Measurements from ENCODE around the gene KCTD10. TPM values are rescaled to one million over a fixed set of nuclear protein-coding genes. Genes with fewer than 3 reads are reported as not detected.
A peak's percentile ranks its signal among the peaks of the same experiment; 100 is the strongest.

Gene KCTD10, protein sequence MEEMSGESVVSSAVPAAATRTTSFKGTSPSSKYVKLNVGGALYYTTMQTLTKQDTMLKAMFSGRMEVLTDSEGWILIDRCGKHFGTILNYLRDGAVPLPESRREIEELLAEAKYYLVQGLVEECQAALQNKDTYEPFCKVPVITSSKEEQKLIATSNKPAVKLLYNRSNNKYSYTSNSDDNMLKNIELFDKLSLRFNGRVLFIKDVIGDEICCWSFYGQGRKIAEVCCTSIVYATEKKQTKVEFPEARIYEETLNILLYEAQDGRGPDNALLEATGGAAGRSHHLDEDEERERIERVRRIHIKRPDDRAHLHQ
- polyA plus RNA-seq (2011; rRNA removed) (50.4 and 52.3 TPM in 2 replicates), polyA plus RNA-seq (2017; fragmentation: RNase III; extraction: RNeasy Plus Mini Kit Qiagen cat#74134 plus additional on column Dnase treatment) (42.9 to 50.6 TPM (median 43.5 TPM) in 3 replicates), polyA minus RNA-seq (2011; rRNA and poly(A)+ RNA removed) (94.5 and 141 TPM in 2 replicates)
- 42.8 and 54.6 TPM in 2 replicates for polyA plus RNA-seq (2012; cell fraction: cytosol; rRNA removed)
- 49.1 and 57.4 TPM in 2 replicates for polyA plus RNA-seq (2012; cell fraction: nucleus; rRNA removed)

DNA sequence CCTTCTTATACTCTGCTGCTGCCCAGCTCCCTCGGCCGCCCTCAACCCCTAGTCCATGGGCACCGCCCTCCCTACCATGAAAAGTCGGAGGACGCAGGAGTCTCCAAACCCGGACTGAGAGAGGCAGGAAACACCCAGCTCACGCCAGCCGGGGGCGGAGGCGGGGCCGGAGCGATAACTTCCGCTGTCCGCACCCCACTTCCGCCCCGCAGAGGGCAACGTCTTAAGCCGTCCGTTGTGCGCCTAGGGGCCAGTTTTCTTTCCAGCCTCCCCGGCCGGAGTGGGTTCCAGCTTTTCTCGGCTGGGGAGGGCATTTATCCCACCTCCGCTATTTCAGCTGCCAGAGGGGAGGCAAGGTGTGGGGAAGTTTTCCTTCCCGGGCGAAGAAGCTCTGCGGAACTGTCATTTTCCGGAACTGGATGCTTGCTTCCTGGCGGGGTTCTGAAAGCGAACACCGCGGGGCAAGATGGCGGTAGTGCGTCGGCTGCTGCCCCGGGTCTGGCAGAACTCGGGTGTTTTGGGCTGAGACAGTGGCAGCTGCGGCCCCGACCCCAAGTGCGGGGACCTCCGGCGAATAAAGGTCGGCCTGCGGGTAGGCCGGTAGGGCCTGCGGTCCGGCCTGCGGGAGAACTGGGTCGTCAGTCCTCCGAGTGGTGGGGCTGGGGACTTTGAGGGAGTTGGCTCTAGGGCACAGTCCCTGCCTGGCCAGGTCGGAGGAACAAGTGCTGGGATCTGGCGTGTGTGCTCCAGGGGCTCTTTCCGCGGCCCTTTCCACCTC, at the start of gene KCTD10, which contains the start of gene UBE3B:
Gene KCTD10, minus strand, starts transcription at position 116 of the 778 bp plus-strand sequence. Its CDS starts 38 bp downstream, at position 78.
Gene UBE3B, plus strand, starts transcription at position 450 of the 778 bp plus-strand sequence. CDS start 5,918 bp downstream, outside the sequence.
- POLR2A ChIA-PET = interaction anchor here (0.6 to 1.4 kb wide), 5 partner anchors 11 to 1490 kb away, joined by 3 to 4 read pairs (median 3); no protein-coding TSS in a partner anchor
- H3K4me2 ChIP-seq = peak within 1 kb of the TSS; percentile 100
- peak within 1 kb of the TSS; percentile 99 for H3K27ac ChIP-seq
- H3K4me3 ChIP-seq = peak within 1 kb of the TSS; percentile 95
- WGBS (ENCODE audit: missing lambda C conversion rate) = 2% methylated on average over 54 of the region's 54 CpGs
- CTCF ChIA-PET = interaction anchor here (0.6 to 0.9 kb wide), 3 partner anchors 10 to 49 kb away, joined by 3 read pairs; no protein-coding TSS in a partner anchor
- TF ChIP-seq, protein P1, sequence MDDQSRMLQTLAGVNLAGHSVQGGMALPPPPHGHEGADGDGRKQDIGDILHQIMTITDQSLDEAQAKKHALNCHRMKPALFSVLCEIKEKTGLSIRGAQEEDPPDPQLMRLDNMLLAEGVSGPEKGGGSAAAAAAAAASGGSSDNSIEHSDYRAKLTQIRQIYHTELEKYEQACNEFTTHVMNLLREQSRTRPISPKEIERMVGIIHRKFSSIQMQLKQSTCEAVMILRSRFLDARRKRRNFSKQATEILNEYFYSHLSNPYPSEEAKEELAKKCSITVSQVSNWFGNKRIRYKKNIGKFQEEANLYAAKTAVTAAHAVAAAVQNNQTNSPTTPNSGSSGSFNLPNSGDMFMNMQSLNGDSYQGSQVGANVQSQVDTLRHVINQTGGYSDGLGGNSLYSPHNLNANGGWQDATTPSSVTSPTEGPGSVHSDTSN (IDR thresholded peaks at IDR 0.05) = peak; percentile 29; the same call in 1 of the 2 replicates
- TF ChIP-seq HDAC2 (IDR thresholded peaks at IDR 0.05) (peak; percentile 99), MAZ (IDR thresholded peaks at IDR 0.05; ENCODE audit: borderline replicate concordance, low read depth, low read length) (no peak), ESRRA (IDR thresholded peaks at IDR 0.05; ENCODE audit: borderline replicate concordance, low read length) (no peak), HEYL (CRISPR knock-in tag; IDR thresholded peaks at IDR 0.05) (no peak), KDM5A (IDR thresholded peaks at IDR 0.05) (peak; percentile 100), HMGXB4 (CRISPR knock-in tag; IDR thresholded peaks at IDR 0.05; ENCODE audit: borderline replicate concordance) (no peak), ZC3H11A (IDR thresholded peaks at IDR 0.05) (peak; percentile 52), CHD2 (IDR thresholded peaks at IDR 0.05; ENCODE audit: low read length, partially characterized antibody) (peak; percentile 30), BCL3 (IDR thresholded peaks at IDR 0.05) (peak; percentile 63; the same call in 2 of the 3 replicates), PHF8 (IDR thresholded peaks at IDR 0.05; ENCODE audit: borderline replicate concordance, low read depth) (peak; percentile 68; the same call in 1 of the 2 replicates), JUN (IDR thresholded peaks at IDR 0.05) (peak; percentile 35 to 91; a peak in 4 of 5 replicates), POLR2A (IDR thresholded peaks at IDR 0.05; ENCODE audit: low read length) (peak; percentile 67), MAX (IDR thresholded peaks at IDR 0.05) (peak; percentile 58)
- TF ChIP-seq, protein P2, sequence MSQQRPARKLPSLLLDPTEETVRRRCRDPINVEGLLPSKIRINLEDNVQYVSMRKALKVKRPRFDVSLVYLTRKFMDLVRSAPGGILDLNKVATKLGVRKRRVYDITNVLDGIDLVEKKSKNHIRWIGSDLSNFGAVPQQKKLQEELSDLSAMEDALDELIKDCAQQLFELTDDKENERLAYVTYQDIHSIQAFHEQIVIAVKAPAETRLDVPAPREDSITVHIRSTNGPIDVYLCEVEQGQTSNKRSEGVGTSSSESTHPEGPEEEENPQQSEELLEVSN (IDR thresholded peaks at IDR 0.05; ENCODE audit: borderline replicate concordance, low read depth) = 0 out of 2 replicates have a peak, but pooled peaks have one; percentile 46
- TF ChIP-seq, protein P3, sequence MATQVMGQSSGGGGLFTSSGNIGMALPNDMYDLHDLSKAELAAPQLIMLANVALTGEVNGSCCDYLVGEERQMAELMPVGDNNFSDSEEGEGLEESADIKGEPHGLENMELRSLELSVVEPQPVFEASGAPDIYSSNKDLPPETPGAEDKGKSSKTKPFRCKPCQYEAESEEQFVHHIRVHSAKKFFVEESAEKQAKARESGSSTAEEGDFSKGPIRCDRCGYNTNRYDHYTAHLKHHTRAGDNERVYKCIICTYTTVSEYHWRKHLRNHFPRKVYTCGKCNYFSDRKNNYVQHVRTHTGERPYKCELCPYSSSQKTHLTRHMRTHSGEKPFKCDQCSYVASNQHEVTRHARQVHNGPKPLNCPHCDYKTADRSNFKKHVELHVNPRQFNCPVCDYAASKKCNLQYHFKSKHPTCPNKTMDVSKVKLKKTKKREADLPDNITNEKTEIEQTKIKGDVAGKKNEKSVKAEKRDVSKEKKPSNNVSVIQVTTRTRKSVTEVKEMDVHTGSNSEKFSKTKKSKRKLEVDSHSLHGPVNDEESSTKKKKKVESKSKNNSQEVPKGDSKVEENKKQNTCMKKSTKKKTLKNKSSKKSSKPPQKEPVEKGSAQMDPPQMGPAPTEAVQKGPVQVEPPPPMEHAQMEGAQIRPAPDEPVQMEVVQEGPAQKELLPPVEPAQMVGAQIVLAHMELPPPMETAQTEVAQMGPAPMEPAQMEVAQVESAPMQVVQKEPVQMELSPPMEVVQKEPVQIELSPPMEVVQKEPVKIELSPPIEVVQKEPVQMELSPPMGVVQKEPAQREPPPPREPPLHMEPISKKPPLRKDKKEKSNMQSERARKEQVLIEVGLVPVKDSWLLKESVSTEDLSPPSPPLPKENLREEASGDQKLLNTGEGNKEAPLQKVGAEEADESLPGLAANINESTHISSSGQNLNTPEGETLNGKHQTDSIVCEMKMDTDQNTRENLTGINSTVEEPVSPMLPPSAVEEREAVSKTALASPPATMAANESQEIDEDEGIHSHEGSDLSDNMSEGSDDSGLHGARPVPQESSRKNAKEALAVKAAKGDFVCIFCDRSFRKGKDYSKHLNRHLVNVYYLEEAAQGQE (IDR thresholded peaks at IDR 0.05) = 0 out of 2 replicates have a peak, but pooled peaks have one; percentile 26
- peaks cover 17% of the 10 kb centered on the region; the same call in 2 of the 3 replicates for H3K4me1 ChIP-seq
- FAIRE-seq = no peak
- DNase-seq (ENCODE audit: low read depth in 1 of 2, low spot score in 1 of 2) = peak; percentile 91 to 94
- peak; percentile 97 to 99 for ATAC-seq
- H3K9me3 ChIP-seq = no peaks in the 10 kb centered on the region

Measured in A549 (cell line).